ENCODE results near the gene HCK.

- no peak for TF ChIP-seq CTCF (IDR thresholded peaks at IDR 0.05)
- no peak for TF ChIP-seq POLR2AphosphoS5 (IDR thresholded peaks at IDR 0.05)
- TF ChIP-seq POLR2A (IDR thresholded peaks at IDR 0.05), result no peak
- TF ChIP-seq EP300 (IDR thresholded peaks at IDR 0.05), result no peak
Observed at GRCh38 chr20:32142088-32142487, 90.0 kb downstream of the HCK start.

All from gastroesophageal sphincter (tissue), 3 donors.